ENCODE results near the gene BAX. TPM values are rescaled to one million over a fixed set of nuclear protein-coding genes. Genes with fewer than 3 reads are reported as not detected.

BAX gene
- polyA plus RNA-seq, 4 donors, result 138 to 199 (median 162) TPM

DNA sequence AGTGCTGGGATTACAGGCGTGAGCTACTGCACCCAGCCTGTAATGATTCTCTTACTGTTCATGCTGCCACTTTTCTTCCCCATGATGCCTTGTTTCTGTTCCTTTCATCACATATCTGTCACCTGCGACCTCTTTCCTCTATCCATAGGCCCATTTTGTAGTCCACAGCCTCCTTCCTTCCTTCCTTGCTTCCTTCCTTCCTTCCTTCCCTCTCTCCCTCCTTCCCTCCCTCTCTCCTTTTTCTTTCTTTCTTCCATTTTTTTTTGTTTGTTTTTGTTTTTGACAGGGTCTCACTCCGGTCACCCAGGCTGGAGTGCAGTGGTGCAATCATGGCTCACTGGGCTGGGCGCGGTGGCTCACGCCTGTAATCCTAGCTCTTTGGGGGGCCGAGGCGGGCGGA lies 34.2 kb downstream of the BAX start:
- DNase-seq, result no peak
- no peak overlapping the region for H3K27ac ChIP-seq (ENCODE audit: low read depth in 1 of 3, low read length in 2 of 3)
- H3K9me3 ChIP-seq (ENCODE audit: control insufficient read depth in 2 of 2, insufficient read depth in 1 of 2, low read depth in 1 of 2, low read length in 1 of 2), result no peaks in the 10 kb centered on the region
- 95% methylated on average over 9 of the region's 9 CpGs for WGBS, 3 donors
- no peak overlapping the region for H3K4me3 ChIP-seq (ENCODE audit: low read depth in 1 of 3, low read length in 3 of 3)
- H3K4me1 ChIP-seq (ENCODE audit: control insufficient read depth in 3 of 3, insufficient read depth in 2 of 3, low read depth in 1 of 3, low read length in 2 of 3), result peaks cover 2 to 13% (median 7%) of the 10 kb centered on the region in 3 donors
- no peak for FAIRE-seq
- peaks cover 2 to 68% (median 4%) of the 10 kb centered on the region in 3 donors for H3K36me3 ChIP-seq (ENCODE audit: control insufficient read depth in 3 of 3, insufficient read depth in 2 of 3, low read depth in 1 of 3, low read length in 3 of 3)
- no peaks in the 10 kb centered on the region for H3K27me3 ChIP-seq (ENCODE audit: control insufficient read depth in 3 of 3, insufficient read depth in 3 of 3, low read length in 3 of 3)

DNA sequence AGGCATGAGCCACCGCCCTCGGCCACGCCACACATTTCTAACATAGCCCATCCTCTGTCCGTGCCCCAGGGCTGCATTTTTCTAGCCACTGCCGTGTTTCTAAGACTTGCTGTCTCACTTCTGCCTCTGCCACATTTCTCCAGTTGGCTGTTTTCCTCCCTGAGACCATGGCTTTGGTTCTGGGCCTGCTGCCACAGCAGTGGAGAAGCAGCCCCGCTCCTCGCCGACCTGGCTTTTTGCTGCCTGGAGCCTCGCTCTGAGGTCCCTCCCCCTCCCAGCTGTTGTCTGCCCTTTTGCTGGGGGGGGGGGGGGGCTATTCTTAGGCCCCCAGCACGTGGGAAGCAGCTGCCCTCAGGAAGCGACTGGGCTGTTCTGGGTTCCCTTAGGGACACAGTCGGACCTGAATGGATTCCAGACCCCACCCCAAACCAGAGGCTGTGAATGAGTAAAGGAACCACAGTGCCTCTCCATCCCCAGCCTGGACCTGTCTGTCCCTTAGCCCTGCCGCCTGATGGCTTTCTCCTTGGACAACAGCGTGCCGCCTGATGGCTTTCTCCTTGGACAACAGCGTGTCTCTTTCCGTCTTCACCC lies 35.1 kb downstream of the BAX start:
- Histone ChIP-seq H3K4me3 (ENCODE audit: low read depth in 1 of 3, low read length in 3 of 3) (no peak overlapping the region), H3K27ac (ENCODE audit: low read depth in 1 of 3, low read length in 2 of 3) (no peak overlapping the region), H3K4me1 (ENCODE audit: control insufficient read depth in 3 of 3, insufficient read depth in 2 of 3, low read depth in 1 of 3, low read length in 2 of 3) (peaks cover 2 to 20% (median 7%) of the 10 kb centered on the region in 3 donors), H3K9me3 (ENCODE audit: control insufficient read depth in 2 of 2, insufficient read depth in 1 of 2, low read depth in 1 of 2, low read length in 1 of 2) (no peaks in the 10 kb centered on the region), H3K27me3 (ENCODE audit: control insufficient read depth in 3 of 3, insufficient read depth in 3 of 3, low read length in 3 of 3) (no peaks in the 10 kb centered on the region), H3K36me3 (ENCODE audit: control insufficient read depth in 3 of 3, insufficient read depth in 2 of 3, low read depth in 1 of 3, low read length in 3 of 3) (peaks cover 2 to 59% (median 4%) of the 10 kb centered on the region in 3 donors)
- DNase-seq, result no peak
- 78 to 88% (median 88%) methylated on average over 17 of the region's 17 CpGs for WGBS, 3 donors
- FAIRE-seq, result no peak

DNA sequence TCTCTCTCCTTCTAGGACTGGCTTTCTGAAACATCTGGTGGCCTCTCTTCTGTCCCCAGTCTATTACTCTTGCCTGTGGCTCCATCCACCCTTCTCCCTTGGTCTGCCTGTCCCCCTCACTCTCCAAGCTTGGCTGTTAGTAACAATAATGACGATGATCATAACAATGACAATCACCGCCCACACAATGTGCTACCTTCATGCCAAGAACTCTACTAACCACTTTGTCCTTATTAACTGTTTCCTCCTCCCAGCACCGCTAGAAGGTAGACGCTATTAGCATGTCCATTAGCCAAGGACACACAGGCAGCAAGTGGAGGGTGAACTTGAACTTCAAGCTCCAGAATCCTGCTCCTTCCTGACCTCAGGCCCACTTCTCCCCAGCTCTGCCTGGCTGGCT lies 35.7 kb downstream of the BAX start:
- no peaks in the 10 kb centered on the region for H3K9me3 ChIP-seq (ENCODE audit: control insufficient read depth in 2 of 2, insufficient read depth in 1 of 2, low read depth in 1 of 2, low read length in 1 of 2)
- DNase-seq (no peak), FAIRE-seq (no peak)
- peaks cover 2 to 53% (median 4%) of the 10 kb centered on the region in 3 donors for H3K36me3 ChIP-seq (ENCODE audit: control insufficient read depth in 3 of 3, insufficient read depth in 2 of 3, low read depth in 1 of 3, low read length in 3 of 3)
- peaks cover 2 to 22% (median 7%) of the 10 kb centered on the region in 3 donors for H3K4me1 ChIP-seq (ENCODE audit: control insufficient read depth in 3 of 3, insufficient read depth in 2 of 3, low read depth in 1 of 3, low read length in 2 of 3)
- no peak overlapping the region for H3K4me3 ChIP-seq (ENCODE audit: low read depth in 1 of 3, low read length in 3 of 3)
- no peaks in the 10 kb centered on the region for H3K27me3 ChIP-seq (ENCODE audit: control insufficient read depth in 3 of 3, insufficient read depth in 3 of 3, low read length in 3 of 3)
- no peak overlapping the region for H3K27ac ChIP-seq (ENCODE audit: low read depth in 1 of 3, low read length in 2 of 3)
- WGBS, 3 donors, result 74 to 87% (median 76%) methylated on average over 4 of the region's 4 CpGs

DNA sequence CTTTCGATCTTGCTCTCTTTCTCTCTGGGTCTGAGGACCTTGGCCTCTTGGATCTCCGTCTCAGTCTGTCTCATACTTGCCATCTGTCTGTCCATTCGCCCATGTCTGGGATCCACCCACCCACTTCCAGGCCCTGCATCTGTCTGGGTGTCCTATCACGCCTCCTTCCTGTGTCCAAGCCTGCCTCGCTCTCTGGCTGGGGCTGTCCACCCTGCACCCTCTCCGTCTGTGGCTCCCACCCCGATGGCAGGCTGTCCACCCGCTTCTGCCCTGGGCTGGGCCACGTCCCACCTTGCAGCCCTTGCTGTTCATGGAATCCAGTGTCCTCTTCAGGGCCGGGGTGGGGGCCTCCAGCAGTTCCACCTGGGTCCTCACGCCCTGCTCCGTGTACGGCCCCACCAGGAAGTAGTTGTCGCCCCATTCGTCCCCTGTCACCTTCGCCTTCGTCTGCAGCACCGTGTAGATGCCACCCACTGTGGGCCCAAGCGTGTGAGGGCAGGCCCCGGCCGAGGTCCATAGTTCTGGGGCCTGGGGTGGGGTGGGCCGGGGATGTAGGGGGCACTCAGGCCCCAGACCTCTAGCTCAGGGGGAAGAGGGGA lies 36.4 kb downstream of the BAX start:
- peak overlapping the region in 1 of 3 donors; percentile 94 for H3K4me3 ChIP-seq (ENCODE audit: low read depth in 1 of 3, low read length in 3 of 3)
- H3K27ac ChIP-seq (ENCODE audit: low read depth in 1 of 3, low read length in 2 of 3), result peak overlapping the region in 1 of 3 donors; percentile 18
- WGBS, 3 donors, result 81 to 88% (median 82%) methylated on average over 22 of the region's 22 CpGs
- no peak for DNase-seq
- peaks cover 2 to 46% (median 4%) of the 10 kb centered on the region in 3 donors for H3K36me3 ChIP-seq (ENCODE audit: control insufficient read depth in 3 of 3, insufficient read depth in 2 of 3, low read depth in 1 of 3, low read length in 3 of 3)
- no peaks in the 10 kb centered on the region for H3K9me3 ChIP-seq (ENCODE audit: control insufficient read depth in 2 of 2, insufficient read depth in 1 of 2, low read depth in 1 of 2, low read length in 1 of 2)
- H3K27me3 ChIP-seq (ENCODE audit: control insufficient read depth in 3 of 3, insufficient read depth in 3 of 3, low read length in 3 of 3), result no peaks in the 10 kb centered on the region
- no peak for FAIRE-seq
- peaks cover 2 to 22% (median 7%) of the 10 kb centered on the region in 3 donors for H3K4me1 ChIP-seq (ENCODE audit: control insufficient read depth in 3 of 3, insufficient read depth in 2 of 3, low read depth in 1 of 3, low read length in 2 of 3)

DNA sequence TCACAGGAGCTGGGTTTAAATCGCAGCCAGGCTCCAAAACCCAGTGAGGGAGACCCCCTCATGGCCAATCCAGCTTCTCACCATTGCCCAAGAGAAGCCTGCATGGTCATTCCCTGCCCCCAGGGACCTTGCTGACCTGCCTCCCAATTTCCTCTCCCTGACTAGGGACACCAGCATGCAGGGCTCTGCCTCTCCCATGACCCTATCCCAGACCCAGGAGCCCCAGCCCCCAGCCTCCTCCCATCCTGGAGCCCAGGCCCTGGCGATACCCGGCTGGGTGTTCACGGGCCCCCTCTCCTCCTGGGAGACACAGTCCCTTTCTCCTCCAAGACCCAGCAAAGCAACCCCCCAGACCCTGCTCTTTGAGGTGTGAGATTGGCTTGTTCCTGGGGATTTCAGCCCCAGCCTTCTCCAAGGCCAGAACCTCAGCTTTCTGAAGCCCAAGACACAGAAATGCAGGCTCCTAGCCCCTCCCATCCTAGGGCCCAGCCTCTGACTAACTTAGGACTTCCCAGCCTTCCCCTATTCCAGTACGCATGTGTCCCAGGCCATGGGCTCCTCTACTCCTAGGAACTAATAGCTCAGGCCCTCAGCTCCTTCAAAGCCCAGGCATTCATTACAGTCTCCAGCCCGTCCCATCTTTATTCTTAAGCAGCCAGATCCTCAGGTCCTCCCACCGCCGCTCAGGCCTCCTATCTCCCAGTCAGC lies 37.4 kb downstream of the BAX start:
- DNase-seq (peak; percentile 77 to 78), FAIRE-seq (no peak)

DNA sequence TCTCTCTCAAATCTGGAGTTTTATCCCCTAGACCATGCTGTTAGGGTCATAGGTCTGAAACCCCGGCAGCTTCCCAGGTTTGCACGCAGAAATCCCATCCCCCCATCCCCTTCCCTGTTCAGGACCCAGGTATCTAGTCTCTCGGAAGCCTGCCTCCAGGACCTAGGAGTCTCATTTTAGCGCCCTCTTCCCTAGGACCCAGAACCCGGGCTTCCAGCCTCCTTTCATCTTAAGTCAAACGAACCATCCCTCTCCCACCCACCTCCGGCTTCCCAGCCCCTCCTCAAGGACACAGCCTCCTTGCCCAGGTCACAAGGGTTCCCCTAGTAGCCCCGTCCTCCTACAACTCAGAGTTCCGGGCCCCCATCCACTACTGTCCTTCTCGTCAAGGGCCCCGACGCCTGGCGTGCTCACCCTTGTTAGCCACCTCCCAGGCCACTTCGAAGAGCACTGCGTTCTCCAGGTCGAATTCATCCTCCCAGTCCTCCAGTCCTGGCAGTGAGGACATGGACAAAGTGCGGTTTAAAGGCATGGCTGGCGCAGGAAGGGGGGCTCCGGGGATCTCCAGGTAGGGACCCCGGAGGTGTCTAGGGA lies 38.0 kb downstream of the BAX start:
- Histone ChIP-seq H3K27me3 (ENCODE audit: control insufficient read depth in 3 of 3, insufficient read depth in 3 of 3, low read length in 3 of 3) (no peaks in the 10 kb centered on the region), H3K4me3 (ENCODE audit: low read depth in 1 of 3, low read length in 3 of 3) (peak overlapping the region; percentile 52 to 94 (median 89)), H3K36me3 (ENCODE audit: control insufficient read depth in 3 of 3, insufficient read depth in 2 of 3, low read depth in 1 of 3, low read length in 3 of 3) (peaks cover 2 to 35% (median 4%) of the 10 kb centered on the region in 3 donors), H3K9me3 (ENCODE audit: control insufficient read depth in 2 of 2, insufficient read depth in 1 of 2, low read depth in 1 of 2, low read length in 1 of 2) (no peaks in the 10 kb centered on the region), H3K27ac (ENCODE audit: low read depth in 1 of 3, low read length in 2 of 3) (peak overlapping the region; percentile 5 to 98 (median 95)), H3K4me1 (ENCODE audit: control insufficient read depth in 3 of 3, insufficient read depth in 2 of 3, low read depth in 1 of 3, low read length in 2 of 3) (peaks cover 2 to 22% (median 7%) of the 10 kb centered on the region in 3 donors)
- WGBS, 3 donors, result 0 to 1% (median 1%) methylated on average over 20 of the region's 20 CpGs
- peak in 1 of 2 donors; percentile 59 for DNase-seq
- no peak for FAIRE-seq

More for the DNA sequence above, 37.4 kb downstream of the BAX start:
- H3K4me1 ChIP-seq (ENCODE audit: control insufficient read depth in 3 of 3, insufficient read depth in 2 of 3, low read depth in 1 of 3, low read length in 2 of 3), result peaks cover 2 to 22% (median 7%) of the 10 kb centered on the region in 3 donors
- 19 to 23% (median 22%) methylated on average over 7 to 8 of the region's 8 CpGs for WGBS, 3 donors
- no peaks in the 10 kb centered on the region for H3K27me3 ChIP-seq (ENCODE audit: control insufficient read depth in 3 of 3, insufficient read depth in 3 of 3, low read length in 3 of 3)
- peak overlapping the region; percentile 5 to 98 (median 95) for H3K27ac ChIP-seq (ENCODE audit: low read depth in 1 of 3, low read length in 2 of 3)
- no peaks in the 10 kb centered on the region for H3K9me3 ChIP-seq (ENCODE audit: control insufficient read depth in 2 of 2, insufficient read depth in 1 of 2, low read depth in 1 of 2, low read length in 1 of 2)
- peaks cover 2 to 38% (median 4%) of the 10 kb centered on the region in 3 donors for H3K36me3 ChIP-seq (ENCODE audit: control insufficient read depth in 3 of 3, insufficient read depth in 2 of 3, low read depth in 1 of 3, low read length in 3 of 3)
- peak overlapping the region; percentile 52 to 94 (median 89) for H3K4me3 ChIP-seq (ENCODE audit: low read depth in 1 of 3, low read length in 3 of 3)

DNA sequence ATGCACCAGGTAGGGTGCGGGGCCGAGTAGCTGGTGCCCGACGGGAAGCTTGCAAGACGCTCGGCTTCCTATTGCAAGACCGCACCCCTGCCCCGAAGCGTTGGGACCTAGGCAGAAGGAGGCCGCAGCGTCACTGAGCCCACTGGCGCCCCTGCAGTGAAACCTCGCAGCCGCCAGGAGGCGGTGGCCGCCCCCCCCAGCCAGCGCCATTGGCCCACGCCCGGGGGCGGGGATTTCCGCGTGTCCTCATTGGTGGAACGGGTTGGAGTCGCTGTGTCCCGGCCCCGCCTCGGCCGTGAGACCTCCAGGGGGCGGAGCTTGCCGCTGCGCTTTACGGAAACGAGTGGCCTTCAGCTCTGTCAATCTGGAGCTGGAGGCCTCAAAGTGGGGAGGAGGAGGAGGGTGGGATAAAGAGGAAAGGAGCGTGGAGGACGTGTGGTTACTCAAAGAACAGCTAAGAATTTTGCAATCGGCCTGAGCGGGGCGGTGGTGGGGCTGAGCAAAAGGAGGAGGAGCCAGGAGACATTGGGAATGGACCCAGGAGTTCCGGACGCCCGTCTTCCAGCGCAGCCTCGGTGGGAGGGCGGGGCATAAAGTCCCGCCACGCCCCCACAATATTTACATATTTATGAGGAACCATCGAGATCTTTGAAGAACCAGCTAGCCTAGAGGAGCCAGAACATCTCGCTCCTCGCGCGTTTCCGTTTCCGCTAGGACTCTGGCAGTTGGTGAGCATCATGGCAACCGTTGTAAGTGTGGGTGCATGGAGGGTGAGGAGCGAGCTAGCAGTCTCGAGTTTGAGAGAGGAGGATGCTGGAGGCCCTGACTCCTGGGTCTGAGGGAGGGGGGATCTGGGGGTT lies 38.7 kb downstream of the BAX start, which contains the start of the genes GYS1 and RUVBL2:
Gene GYS1 (minus strand): TSS at position 135 of the 860 bp plus-strand sequence. CDS start 197 bp downstream, outside the sequence.
Gene RUVBL2 (plus strand): TSS at position 713 of the 860 bp plus-strand sequence. CDS start 25 bp downstream, at position 738.
- FAIRE-seq (peak; percentile 55), DNase-seq (peak; percentile 99 to 100)
- peak within 1 kb of the TSS; percentile 58 to 94 (median 89) for H3K4me3 ChIP-seq (ENCODE audit: low read depth in 1 of 3, low read length in 3 of 3)
- peak within 1 kb of the TSS; percentile 66 to 98 (median 95) for H3K27ac ChIP-seq (ENCODE audit: low read depth in 1 of 3, low read length in 2 of 3)
- H3K27me3 ChIP-seq (ENCODE audit: control insufficient read depth in 3 of 3, insufficient read depth in 3 of 3, low read length in 3 of 3), result no peaks in the 10 kb centered on the region
- peaks cover 2 to 22% (median 7%) of the 10 kb centered on the region in 3 donors for H3K4me1 ChIP-seq (ENCODE audit: control insufficient read depth in 3 of 3, insufficient read depth in 2 of 3, low read depth in 1 of 3, low read length in 2 of 3)
- peaks cover 0 to 33% (median 4%) of the 10 kb centered on the region in 3 donors for H3K36me3 ChIP-seq (ENCODE audit: control insufficient read depth in 3 of 3, insufficient read depth in 2 of 3, low read depth in 1 of 3, low read length in 3 of 3)
- H3K9me3 ChIP-seq (ENCODE audit: control insufficient read depth in 2 of 2, insufficient read depth in 1 of 2, low read depth in 1 of 2, low read length in 1 of 2), result no peaks in the 10 kb centered on the region
- WGBS, 3 donors, result 0 to 1% (median 0%) methylated on average over 50 to 56 of the region's 56 CpGs

Data from small intestine (tissue), 7 donors.